Naive thymus-derived CD4-positive, alpha-beta T cell (primary cell): ENCODE data around the gene MYH15. TPM values are rescaled to one million over a fixed set of nuclear protein-coding genes. Genes with fewer than 3 reads are reported as not detected.
A peak's percentile ranks its signal among the peaks of the same experiment; 100 is the strongest.

Experiments
- ATAC-seq: fragments of 150-1000 bp; cut with Tn5 transposase; 2 replicates; pipeline ENCODE4 v1.10.0; 2021; ENCODE audit warnings: mild to moderate bottlenecking, moderate library complexity
- CTCF ChIA-PET: fragments of 350-600 bp; sonication (Branson Sonifier 250); formaldehyde crosslinking; loops from one replicate; lab custom pipeline; 2021; ENCODE audit warnings: antibody characterized with exemption; lab: Charles Lee
- POLR2A ChIA-PET: fragments of 350-600 bp; sonication (Branson Sonifier 250); formaldehyde crosslinking; loops from one replicate; lab custom pipeline; 2021; ENCODE audit warnings: antibody characterized with exemption, inconsistent platforms; lab: Charles Lee
- DNase-seq, 9 donors: peaks; one replicate each; pipeline versions ENCODE4 v3.0.0 to v3.0.0-alpha.2; 2020 to 2022; ENCODE audit warnings: mixed read lengths in 1 of 9
- H3K27ac ChIP-seq: one replicate; pipeline ENCODE4 v1.7.0; 2013; ENCODE audit warnings: mild to moderate bottlenecking, low read depth, low read length, moderate library complexity
- H3K27me3 ChIP-seq, 2 donors: one replicate each; pipeline ENCODE4 v1.7.0; 2013; ENCODE audit warnings: low read length in 2 of 2, mild to moderate bottlenecking in 2 of 2, moderate library complexity in 2 of 2; ENCODE audit not compliant: control insufficient read depth in 2 of 2, insufficient read depth in 2 of 2
- H3K36me3 ChIP-seq, 3 experiments: 1 replicate in 2 of 3; 2 replicates in 1 of 3; pipeline ENCODE4 v1.7.0; 2013; ENCODE audit warnings: low read length in 3 of 3, mild to moderate bottlenecking in 3 of 3, moderate library complexity in 1 of 3; ENCODE audit not compliant: insufficient read depth in 3 of 3, control insufficient read depth in 2 of 3
- H3K4me1 ChIP-seq, 2 donors: one replicate each; pipeline ENCODE4 v1.7.0; 2013; ENCODE audit warnings: low read length in 2 of 2, mild to moderate bottlenecking in 2 of 2, moderate library complexity in 1 of 2; ENCODE audit not compliant: control insufficient read depth in 2 of 2, insufficient read depth in 2 of 2
- H3K4me3 ChIP-seq: 2 replicates; pipeline ENCODE4 v1.7.0; 2013; ENCODE audit warnings: mild to moderate bottlenecking, low read length
- H3K9me3 ChIP-seq, 3 experiments: 1 replicate in 2 of 3; 2 replicates in 1 of 3; pipeline ENCODE4 v1.7.0; 2013; ENCODE audit warnings: low read length in 3 of 3; ENCODE audit not compliant: control insufficient read depth in 2 of 3
- H3K27ac Mint-ChIP-seq, 9 donors: one replicate each; pipeline ENCODE4 v1.8.0; 2020 to 2022; ENCODE audit warnings: mixed read lengths in 9 of 9, mild to moderate bottlenecking in 8 of 9, moderate library complexity in 5 of 9, inconsistent platforms in 2 of 9
- H3K27me3 Mint-ChIP-seq, 5 donors: one replicate each; pipeline ENCODE4 v1.8.0; 2021 to 2022; ENCODE audit warnings: mixed read lengths in 5 of 5, mild to moderate bottlenecking in 1 of 5
- H3K36me3 Mint-ChIP-seq, 5 donors: one replicate each; pipeline ENCODE4 v1.8.0; 2020 to 2022; ENCODE audit warnings: mixed read lengths in 5 of 5, mild to moderate bottlenecking in 3 of 5, inconsistent platforms in 1 of 5
- H3K4me1 Mint-ChIP-seq, 7 donors: one replicate each; pipeline ENCODE4 v1.8.0; 2020 to 2022; ENCODE audit warnings: mixed read lengths in 7 of 7, mild to moderate bottlenecking in 3 of 7, inconsistent platforms in 1 of 7
- H3K4me3 Mint-ChIP-seq, 10 donors: one replicate each; pipeline ENCODE4 v1.8.0; 2020 to 2022; ENCODE audit warnings: mild to moderate bottlenecking in 10 of 10, mixed read lengths in 10 of 10, moderate library complexity in 6 of 10, inconsistent platforms in 2 of 10
- H3K9me3 Mint-ChIP-seq, 11 donors: one replicate each; pipeline ENCODE4 v1.8.0; 2020 to 2022; ENCODE audit warnings: mixed read lengths in 11 of 11, mild to moderate bottlenecking in 4 of 11, inconsistent platforms in 1 of 11, moderate library complexity in 1 of 11
- intact Hi-C, 2 donors: fragments of 100-400 bp; cut with micrococcal nuclease; formaldehyde crosslinking; loops; one replicate each; pipeline ENCODE4 v1.15.1; 2023
- polyA plus RNA-seq, 2 donors: library from polyadenylated mRNA; unstranded; fragments of 300-500 nt; fragmentation: Illumina TruSeq; gene quantifications; one replicate each; pipeline ENCODE4 v1.2.3, GENCODE V29; 2021
- total RNA-seq, 6 experiments: library from RNA in 5 of 6; stranded (reverse) in 5 of 6; gene quantifications; 1 replicate in 5 of 6; 2 replicates in 1 of 6; pipeline ENCODE4 v1.2.3 and lab custom pipeline; 2021 to 2026

The MYH15 gene
- total and polyA plus RNA-seq, 7 experiments from 2014 or later: 0.05 to 0.29 (median 0.10) TPM; not detected in 3

GRCh38 chr3:108548304-108548703 is 37.9 kb upstream of the MYH15 start:
- CTCF ChIA-PET: no interaction called here
- Histone ChIP-seq H3K36me3 (no peaks in the 10 kb centered on the region), H3K4me1 (no peaks in the 10 kb centered on the region), H3K4me3 (no peak overlapping the region), H3K9me3 (no peaks in the 10 kb centered on the region), H3K27me3 (no peaks in the 10 kb centered on the region), H3K27ac (no peak overlapping the region)
- H3K27ac Mint-ChIP-seq: no peak overlapping the region
- intact Hi-C loops: no loop called here
- peaks cover 0 to 5% (median 0%) of the 10 kb centered on the region in 11 donors for H3K9me3 Mint-ChIP-seq
- H3K36me3 Mint-ChIP-seq: peaks cover 0 to 27% (median 5%) of the 10 kb centered on the region in 5 donors
- no peak for DNase-seq
- no peaks in the 10 kb centered on the region for H3K27me3 Mint-ChIP-seq
- peaks cover 0 to 13% (median 9%) of the 10 kb centered on the region in 7 donors for H3K4me1 Mint-ChIP-seq
- no peak overlapping the region for H3K4me3 Mint-ChIP-seq
- POLR2A ChIA-PET: no interaction called here
- no peak for ATAC-seq

DNA sequence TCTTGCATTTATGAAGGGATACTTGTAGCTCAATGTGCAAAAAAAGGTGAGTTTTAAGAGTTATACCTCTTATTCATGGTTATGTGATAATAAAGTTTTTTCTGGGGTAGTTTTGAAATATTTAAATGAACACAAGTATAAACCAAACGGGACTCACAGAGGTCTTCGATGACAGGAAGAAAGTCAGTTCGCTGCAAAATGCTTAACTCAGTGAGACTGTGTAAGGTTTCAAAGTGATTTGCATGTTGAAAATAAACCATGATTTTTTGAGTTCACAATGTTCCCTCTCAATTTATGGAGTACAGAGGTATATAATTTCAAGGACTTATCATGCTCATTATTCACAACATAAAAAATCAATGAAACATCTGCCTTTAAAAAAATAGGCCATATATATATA is 36.3 kb upstream of the MYH15 start:
- DNase-seq (no peak), ATAC-seq (no peak)

GRCh38 chr3:108546247-108546646 is 35.9 kb upstream of the MYH15 start:
- peak overlapping the region in 1 of 9 donors; percentile 14 for H3K27ac Mint-ChIP-seq
- H3K4me3 Mint-ChIP-seq: peak overlapping the region in 6 of 10 donors; percentile 10 to 39 (median 18)
- CTCF ChIA-PET: no interaction called here
- H3K4me1 ChIP-seq: no peaks in the 10 kb centered on the region
- H3K9me3 Mint-ChIP-seq: peaks cover 0 to 5% (median 0%) of the 10 kb centered on the region in 11 donors
- no peak for ATAC-seq
- H3K4me1 Mint-ChIP-seq: peaks cover 0 to 9% (median 8%) of the 10 kb centered on the region in 7 donors
- H3K36me3 Mint-ChIP-seq: peaks cover 0 to 31% (median 8%) of the 10 kb centered on the region in 5 donors
- H3K4me3 ChIP-seq: peak overlapping the region; percentile 19
- no peaks in the 10 kb centered on the region for H3K27me3 Mint-ChIP-seq
- POLR2A ChIA-PET: no interaction called here
- no peak for DNase-seq
- H3K36me3 ChIP-seq: no peaks in the 10 kb centered on the region
- no peaks in the 10 kb centered on the region for H3K9me3 ChIP-seq
- intact Hi-C loops: no loop called here
- H3K27ac ChIP-seq: no peak overlapping the region
- no peaks in the 10 kb centered on the region for H3K27me3 ChIP-seq

More for the DNA sequence above, 36.3 kb upstream of the MYH15 start:
- CTCF ChIA-PET: no interaction called here
- Histone ChIP-seq H3K4me1 (no peaks in the 10 kb centered on the region), H3K4me3 (peak overlapping the region; percentile 19), H3K27me3 (no peaks in the 10 kb centered on the region), H3K9me3 (no peaks in the 10 kb centered on the region), H3K27ac (no peak overlapping the region), H3K36me3 (no peaks in the 10 kb centered on the region)
- H3K27ac Mint-ChIP-seq: no peak overlapping the region
- peaks cover 0 to 5% (median 0%) of the 10 kb centered on the region in 11 donors for H3K9me3 Mint-ChIP-seq
- no peaks in the 10 kb centered on the region for H3K27me3 Mint-ChIP-seq
- H3K4me1 Mint-ChIP-seq: peaks cover 0 to 9% (median 8%) of the 10 kb centered on the region in 7 donors
- peak overlapping the region in 5 of 10 donors; percentile 10 to 39 (median 20) for H3K4me3 Mint-ChIP-seq
- H3K36me3 Mint-ChIP-seq: peaks cover 0 to 33% (median 8%) of the 10 kb centered on the region in 5 donors
- intact Hi-C loops: no loop called here
- POLR2A ChIA-PET: interaction anchor here (0.6 kb wide), 1 partner anchor 218 kb away, joined by 3 read pairs; no protein-coding TSS in a partner anchor

GRCh38 chr3:108538083-108538482 is 27.7 kb upstream of the MYH15 start:
- ChIA-PET POLR2A (interaction anchor here (1.6 kb wide), 1 partner anchor 51 kb away, joined by 3 read pairs; the partner anchor contains the start of genes CIP2A and DZIP3), CTCF (interaction anchor here (2.4 kb wide), 1 partner anchor 14 kb away, joined by 7 read pairs; no protein-coding TSS in a partner anchor)
- H3K4me1 Mint-ChIP-seq: no peaks in the 10 kb centered on the region
- Histone ChIP-seq H3K36me3 (no peaks in the 10 kb centered on the region), H3K4me1 (no peaks in the 10 kb centered on the region), H3K27me3 (no peaks in the 10 kb centered on the region), H3K4me3 (no peak overlapping the region), H3K27ac (no peak overlapping the region), H3K9me3 (no peaks in the 10 kb centered on the region)
- ATAC-seq (no peak), DNase-seq (no peak)
- peaks cover 0 to 1% (median 0%) of the 10 kb centered on the region in 11 donors for H3K9me3 Mint-ChIP-seq
- peaks cover 0 to 5% (median under 1%) of the 10 kb centered on the region in 5 donors for H3K36me3 Mint-ChIP-seq
- no peak overlapping the region for H3K4me3 Mint-ChIP-seq
- H3K27ac Mint-ChIP-seq: no peak overlapping the region
- intact Hi-C loops: no loop called here
- peaks cover 0 to 6% (median 0%) of the 10 kb centered on the region in 5 donors for H3K27me3 Mint-ChIP-seq

DNA sequence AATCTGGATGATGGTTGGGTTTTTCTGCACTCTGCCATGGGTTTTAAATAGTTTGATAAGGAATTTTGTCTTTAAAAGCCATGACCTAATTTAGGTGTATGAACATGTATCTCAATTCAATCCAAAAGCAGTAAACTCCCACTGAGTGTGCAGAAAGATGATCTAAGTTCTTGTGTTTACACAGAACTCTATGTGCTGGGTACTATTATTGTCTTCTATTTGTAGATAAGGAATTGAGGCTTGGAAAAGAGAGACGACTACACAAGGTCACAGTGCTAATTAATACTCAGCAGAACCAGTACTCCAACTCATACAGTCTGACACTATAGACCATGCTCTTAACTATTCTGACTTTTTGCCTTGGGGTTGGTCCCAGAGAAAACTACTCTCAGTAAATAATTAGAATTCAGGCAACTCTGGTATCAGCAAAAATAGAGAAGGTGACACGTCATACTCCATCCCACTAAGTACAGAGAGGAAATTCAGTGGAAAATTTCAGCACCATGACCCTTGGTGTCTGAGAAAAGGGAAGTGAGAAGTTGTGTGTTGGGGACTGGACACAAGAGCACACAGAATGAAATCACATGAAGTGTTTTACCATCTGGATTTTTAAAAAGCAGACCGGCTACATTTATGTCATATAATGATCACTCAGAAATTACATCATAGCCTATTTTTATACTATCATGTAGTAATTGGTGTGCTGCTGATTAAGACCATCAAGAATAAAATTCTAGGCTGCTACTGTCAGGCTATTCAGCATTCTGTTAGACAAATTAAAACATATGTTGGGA is 18.3 kb upstream of the MYH15 start:
- Mint-ChIP-seq H3K27me3 (peaks cover 29 to 41% (median 36%) of the 10 kb centered on the region in 5 donors), H3K36me3 (peaks cover 0 to 5% (median 4%) of the 10 kb centered on the region in 5 donors), H3K4me3 (no peak overlapping the region), H3K9me3 (peaks cover 0 to 12% (median 2%) of the 10 kb centered on the region in 11 donors), H3K4me1 (no peaks in the 10 kb centered on the region), H3K27ac (no peak overlapping the region)
- POLR2A ChIA-PET: no interaction called here
- no peaks in the 10 kb centered on the region for H3K4me1 ChIP-seq
- H3K36me3 ChIP-seq: no peaks in the 10 kb centered on the region
- DNase-seq (no peak), ATAC-seq (peak; percentile 80)
- H3K4me3 ChIP-seq: no peak overlapping the region
- intact Hi-C loops: no loop called here
- CTCF ChIA-PET: no interaction called here
- H3K9me3 ChIP-seq: no peaks in the 10 kb centered on the region
- no peak overlapping the region for H3K27ac ChIP-seq
- H3K27me3 ChIP-seq: no peaks in the 10 kb centered on the region

DNA sequence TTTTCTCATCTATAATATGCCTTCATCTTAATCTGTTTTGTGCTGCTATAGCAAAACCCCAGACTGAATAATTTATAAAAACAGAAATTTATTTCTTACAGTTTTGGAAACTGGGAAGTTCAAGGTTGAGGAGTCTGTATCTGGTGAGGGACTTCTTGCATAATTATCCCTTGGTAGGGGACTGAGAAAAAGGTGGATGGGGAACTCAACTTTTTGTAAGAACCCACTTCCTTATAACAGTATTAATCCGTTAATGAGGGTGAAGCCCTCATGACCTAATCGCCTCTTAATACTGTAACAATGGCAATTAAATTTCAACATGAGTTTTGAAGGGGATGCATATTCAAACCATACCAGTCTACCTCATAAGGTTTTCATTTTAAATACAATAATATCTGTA is 17.4 kb upstream of the MYH15 start:
- no peak overlapping the region for H3K4me3 ChIP-seq
- no peaks in the 10 kb centered on the region for H3K9me3 ChIP-seq
- H3K27me3 ChIP-seq: no peaks in the 10 kb centered on the region
- no peaks in the 10 kb centered on the region for H3K4me1 ChIP-seq
- ChIA-PET CTCF (no interaction called here), POLR2A (no interaction called here)
- ATAC-seq: no peak
- no peaks in the 10 kb centered on the region for H3K36me3 ChIP-seq
- Mint-ChIP-seq H3K4me3 (no peak overlapping the region), H3K4me1 (no peaks in the 10 kb centered on the region), H3K27me3 (peaks cover 24 to 41% (median 36%) of the 10 kb centered on the region in 5 donors), H3K36me3 (peaks cover 0 to 5% (median 4%) of the 10 kb centered on the region in 5 donors), H3K9me3 (peaks cover 0 to 12% (median 2%) of the 10 kb centered on the region in 11 donors), H3K27ac (no peak overlapping the region)
- no peak for DNase-seq
- H3K27ac ChIP-seq: no peak overlapping the region
- intact Hi-C loops: no loop called here
